H1 (cell line): ENCODE measurements around the gene ZNF25. TPM values are rescaled to one million over a fixed set of nuclear protein-coding genes. Genes with fewer than 3 reads are reported as not detected.

ENCODE experiments used
- CTCF ChIA-PET: fragments of 300-600 bp; sonication (Branson Sonifier 250); formaldehyde crosslinking; loops from one replicate; lab custom pipeline; 2021; ENCODE audit not compliant: partially characterized antibody; lab: Charles Lee
- POLR2A ChIA-PET: fragments of 300-600 bp; sonication (Branson Sonifier 250); formaldehyde crosslinking; loops from one replicate; lab custom pipeline; 2021; ENCODE audit warnings: inconsistent platforms; ENCODE audit not compliant: partially characterized antibody; lab: Charles Lee
- DNase-seq, 2 experiments: peaks; one replicate each; pipeline versions ENCODE4 v3.0.0 to v3.0.0-alpha.2; 2010 to 2022; ENCODE audit warnings: low spot score in 2 of 2, low read depth in 1 of 2, mixed read lengths in 1 of 2
- FAIRE-seq: peaks from 2 replicates; lab custom pipeline; 2011; peaks lifted over from hg19 to GRCh38; lab: Jason Lieb, UNC
- H2AFZ ChIP-seq: 2 replicates; pipeline ENCODE4 v1.8.1; 2012; ENCODE audit warnings: low read length, inconsistent platforms
- H2AK5ac ChIP-seq: 2 replicates; pipeline ENCODE4 v1.6.1; 2013; ENCODE audit warnings: low read depth, low read length
- H2BK120ac ChIP-seq: replicated peaks from 2 replicates; pipeline ENCODE3; 2013; ENCODE audit warnings: low read depth, low read length, inconsistent platforms
- H2BK12ac ChIP-seq: 2 replicates; pipeline ENCODE4 v1.6.1; 2013; ENCODE audit warnings: low read depth, low read length
- H2BK15ac ChIP-seq: 2 replicates; pipeline ENCODE4 v1.6.1; 2013; ENCODE audit warnings: low read length
- H2BK20ac ChIP-seq: 2 replicates; pipeline ENCODE4 v1.6.1; 2013; ENCODE audit warnings: low read length
- H2BK5ac ChIP-seq: 2 replicates; pipeline ENCODE4 v1.6.1; 2013; ENCODE audit warnings: low read depth, low read length
- H3K14ac ChIP-seq: 2 replicates; pipeline ENCODE4 v1.6.1; 2013; ENCODE audit warnings: inconsistent platforms; ENCODE audit not compliant: insufficient read length
- H3K18ac ChIP-seq: 2 replicates; pipeline ENCODE4 v1.6.1; 2013; ENCODE audit warnings: low read length; ENCODE audit errors: extremely low read depth
- H3K23ac ChIP-seq: 2 replicates; pipeline ENCODE4 v1.6.1; 2013; ENCODE audit warnings: inconsistent platforms; ENCODE audit not compliant: insufficient read length
- H3K23me2 ChIP-seq: 2 replicates; pipeline ENCODE4 v1.6.1; 2013; ENCODE audit warnings: low read depth, low read length
- H3K27ac ChIP-seq: 2 replicates; pipeline ENCODE4 v1.6.1; 2011; ENCODE audit warnings: low read depth, low read length, inconsistent platforms
- H3K27me3 ChIP-seq, 4 experiments: replicated peaks in 1 of 4; 1 replicate in 1 of 4; 2 replicates in 3 of 4; pipeline versions ENCODE4 v1.6.1 to v1.8.1; 2011 to 2013; ENCODE audit warnings: low read length in 3 of 4, mild to moderate bottlenecking in 3 of 4, inconsistent platforms in 2 of 4, mixed read lengths in 2 of 4, moderate library complexity in 1 of 4; ENCODE audit not compliant: control insufficient read depth in 3 of 4, insufficient read depth in 3 of 4; ENCODE audit errors: extremely low read depth in 1 of 4
- H3K36me3 ChIP-seq, 4 experiments: 2 replicates each; pipeline versions ENCODE4 v1.6.1 to v1.8.1; 2011 to 2013; ENCODE audit warnings: mild to moderate bottlenecking in 4 of 4, low read length in 3 of 4, moderate library complexity in 2 of 4, control low read depth in 1 of 4, inconsistent platforms in 1 of 4; ENCODE audit not compliant: insufficient read depth in 4 of 4, control insufficient read depth in 2 of 4
- H3K4ac ChIP-seq: replicated peaks from 2 replicates; pipeline ENCODE3; 2013; ENCODE audit warnings: low read length, low read depth, mixed read lengths, inconsistent platforms; ENCODE audit not compliant: insufficient read length
- H3K4me1 ChIP-seq, 4 experiments: replicated peaks in 1 of 4; 1 replicate in 1 of 4; 2 replicates in 3 of 4; pipeline versions ENCODE4 v1.6.1 to v1.8.1; 2011 to 2013; ENCODE audit warnings: low read length in 3 of 4, inconsistent platforms in 2 of 4, mixed read lengths in 1 of 4; ENCODE audit not compliant: insufficient read depth in 4 of 4, control insufficient read depth in 3 of 4
- H3K4me2 ChIP-seq, 2 experiments: 2 replicates each; pipeline versions ENCODE4 v1.6.1 to v1.8.1; 2011 to 2013; ENCODE audit warnings: low read depth in 2 of 2, low read length in 2 of 2, control low read depth in 1 of 2, inconsistent platforms in 1 of 2, mild to moderate bottlenecking in 1 of 2; ENCODE audit not compliant: insufficient read depth in 1 of 2
- H3K4me3 ChIP-seq, 4 experiments: fragments of 200-600, 300-600 bp in 1 of 4; sonication (generic), shearing (Covaris generic), sonication (Bioruptor Twin) in 1 of 4; 2 replicates each; pipeline versions ENCODE4 v1.5.1 to v1.8.1; 2011 to 2016; ENCODE audit warnings: low read length in 4 of 4, low read depth in 3 of 4, control low read depth in 2 of 4, inconsistent platforms in 2 of 4, mild to moderate bottlenecking in 2 of 4, mixed read lengths in 1 of 4, moderate library complexity in 1 of 4; ENCODE audit not compliant: insufficient read depth in 2 of 4; ENCODE audit errors: extremely low read depth in 1 of 4
- H3K56ac ChIP-seq: replicated peaks from 2 replicates; pipeline ENCODE3; 2013; ENCODE audit warnings: low read depth, mild to moderate bottlenecking, mixed read lengths, low read length, inconsistent platforms; ENCODE audit not compliant: insufficient read length
- H3K79me1 ChIP-seq: 2 replicates; pipeline ENCODE4 v1.6.1; 2013; ENCODE audit warnings: low read depth, low read length, control low read depth
- H3K79me2 ChIP-seq, 2 experiments: 2 replicates each; pipeline versions ENCODE4 v1.6.1 to v1.8.1; 2012 to 2013; ENCODE audit warnings: low read length in 2 of 2, mild to moderate bottlenecking in 2 of 2, inconsistent platforms in 1 of 2; ENCODE audit not compliant: insufficient read depth in 2 of 2, control insufficient read depth in 1 of 2
- H3K9ac ChIP-seq, 4 experiments: replicated peaks in 1 of 4; 1 replicate in 1 of 4; 2 replicates in 3 of 4; pipeline versions ENCODE4 v1.6.1 to v1.8.1; 2011 to 2013; ENCODE audit warnings: low read depth in 3 of 4, low read length in 3 of 4, control low read depth in 2 of 4, mild to moderate bottlenecking in 2 of 4, moderate library complexity in 2 of 4, inconsistent platforms in 1 of 4; ENCODE audit errors: extremely low read depth in 1 of 4
- H3K9me3 ChIP-seq, 2 experiments: 2 replicates each; pipeline versions ENCODE4 v1.6.1 to v1.8.1; 2012 to 2013; ENCODE audit warnings: mild to moderate bottlenecking in 2 of 2, moderate library complexity in 2 of 2, control low read depth in 1 of 2, inconsistent platforms in 1 of 2, low read depth in 1 of 2, low read length in 1 of 2, mixed read lengths in 1 of 2; ENCODE audit not compliant: insufficient read depth in 2 of 2
- H4K20me1 ChIP-seq, 2 experiments: replicated peaks in 1 of 2; 2 replicates each; pipeline versions ENCODE3 to v1.8.1; 2011 to 2013; ENCODE audit warnings: inconsistent platforms in 2 of 2, low read length in 2 of 2, mild to moderate bottlenecking in 1 of 2; ENCODE audit not compliant: insufficient read depth in 2 of 2, control insufficient read depth in 1 of 2
- H4K5ac ChIP-seq: 2 replicates; pipeline ENCODE4 v1.6.1; 2013; ENCODE audit warnings: low read length, low read depth, mixed read lengths, inconsistent platforms; ENCODE audit not compliant: insufficient read length
- H4K8ac ChIP-seq: 2 replicates; pipeline ENCODE4 v1.8.0; 2013; ENCODE audit warnings: mild to moderate bottlenecking, moderate library complexity, low read length, inconsistent platforms; ENCODE audit not compliant: insufficient read depth; ENCODE audit errors: extremely low read depth
- H4K91ac ChIP-seq: replicated peaks from 2 replicates; pipeline ENCODE3; 2013; ENCODE audit warnings: low read length, mixed read lengths, inconsistent platforms; ENCODE audit not compliant: insufficient read length
- ASH2L ChIP-seq: fragments of 200-600, 300-600 bp; sonication (generic); IDR thresholded peaks from one replicate; pipeline ENCODE4 v1.7.1; 2017; ENCODE audit warnings: low read length
- CREB1 ChIP-seq: IDR thresholded peaks from 2 replicates; pipeline ENCODE4 v1.6.1; 2012; ENCODE audit warnings: inconsistent platforms
- EP300 ChIP-seq, 2 experiments: IDR thresholded peaks; 1 replicate in 1 of 2; 2 replicates in 1 of 2; pipeline ENCODE4 v1.6.1; 2011 to 2012; ENCODE audit warnings: low read depth in 2 of 2, low read length in 2 of 2, mild to moderate bottlenecking in 2 of 2, borderline replicate concordance in 1 of 2, inconsistent platforms in 1 of 2, moderate library complexity in 1 of 2
- GTF2F1 ChIP-seq: IDR thresholded peaks from 2 replicates; pipeline ENCODE4 v1.6.1; 2012; ENCODE audit warnings: low read depth, low read length, improper control_type of control experiment, borderline replicate concordance
- KDM4A ChIP-seq: IDR thresholded peaks from one replicate; pipeline ENCODE4 v1.7.1; 2012; ENCODE audit warnings: low read depth, mild to moderate bottlenecking, moderate library complexity, low read length, inconsistent platforms; ENCODE audit not compliant: severe bottlenecking
- MAFK ChIP-seq: IDR thresholded peaks from 2 replicates; pipeline ENCODE4 v1.6.1; 2012; ENCODE audit warnings: low read depth, mild to moderate bottlenecking, improper control_type of control experiment, low read length
- MAX ChIP-seq: IDR thresholded peaks from 2 replicates; pipeline ENCODE4 v1.6.1; 2012; ENCODE audit warnings: inconsistent platforms
- SP2 ChIP-seq: IDR thresholded peaks from 2 replicates; pipeline ENCODE4 v1.6.1; 2012; ENCODE audit warnings: mild to moderate bottlenecking, low read length, inconsistent platforms
- SRF ChIP-seq: IDR thresholded peaks from 2 replicates; pipeline ENCODE4 v1.6.1; 2011; ENCODE audit warnings: mild to moderate bottlenecking, low read depth, low read length, moderate library complexity
- TAF1 ChIP-seq: IDR thresholded peaks from 2 replicates; pipeline ENCODE4 v1.6.1; 2011; ENCODE audit warnings: mild to moderate bottlenecking, low read depth, low read length
- WGBS, 2 experiments: shearing (Covaris generic) in 1 of 2; methylation state at CpG; one replicate each; pipeline versions ENCODE4 v1.1.6 to v1.1.7; 2013 to 2015; ENCODE audit warnings: low lambda C conversion rate in 2 of 2, mixed read lengths in 2 of 2, inconsistent platforms in 1 of 2, low coverage in 1 of 2, missing lambda C conversion rate in 1 of 2; ENCODE audit not compliant: insufficient replicate concordance in 2 of 2, insufficient coverage in 1 of 2, insufficient read length in 1 of 2; ENCODE audit errors: extremely low coverage in 1 of 2, missing lambda C conversion rate in 1 of 2; 5-methylcytosine and 5-hydroxymethylcytosine counted together
- polyA plus RNA-seq, 7 experiments: library from polyadenylated mRNA; depleted of rRNA in 3 of 7; stranded (reverse) in 5 of 7; unstranded in 2 of 7; fragments of >200 nt in 5 of 7; fragments of 200-250 nt in 2 of 7; gene quantifications; 1 replicate in 5 of 7; 2 replicates in 1 of 7; 4 replicates in 1 of 7; pipeline versions ENCODE4 v1.2.1 to v1.2.3, GENCODE V29; 2011 to 2013; ENCODE audit warnings: missing spikeins in 2 of 7, mixed read lengths in 2 of 7
- total RNA-seq: library from RNA; stranded (reverse); fragmentation: NEBNext Ultra II Directional; extraction: Animal tissue kit (Norgen Biotek cat#: 25700); gene quantifications from 2 replicates; pipeline ENCODE4 v1.2.1, GENCODE V29; 2021

Gene ZNF25
- total and polyA plus RNA-seq, 2 of the 8 experiments (the other 6 are each of a cell fraction or from before 2014, with no cell fraction given) = 0.17 to 1.3 TPM

GRCh38 chr10:37960591-37961137 lies 15.8 kb downstream of the ZNF25 start:
- Histone ChIP-seq H4K8ac (no peak overlapping the region), H3K79me1 (no peaks in the 10 kb centered on the region), H3K4ac (no peak overlapping the region), H2BK20ac (no peak overlapping the region), H2BK12ac (no peak overlapping the region), H3K4me3 (no peak overlapping the region), H3K23me2 (no peaks in the 10 kb centered on the region), H2AFZ (no peak overlapping the region), H3K18ac (no peak overlapping the region), H2AK5ac (no peak overlapping the region), H4K20me1 (no peaks in the 10 kb centered on the region), H3K79me2 (no peaks in the 10 kb centered on the region), H3K9me3 (peaks cover 52 to 75% of the 10 kb centered on the region in 2 experiments), H3K56ac (no peak overlapping the region), H3K27me3 (no peaks in the 10 kb centered on the region), H3K4me1 (no peaks in the 10 kb centered on the region), H3K27ac (no peak overlapping the region), H2BK120ac (no peak overlapping the region), H3K9ac (no peak overlapping the region), H4K91ac (no peak overlapping the region), H4K5ac (no peak overlapping the region), H3K36me3 (no peaks in the 10 kb centered on the region), H3K14ac (no peak overlapping the region), H2BK15ac (no peak overlapping the region), H3K4me2 (no peak overlapping the region), H3K23ac (no peak overlapping the region), H2BK5ac (no peak overlapping the region)
- ChIA-PET POLR2A (no interaction called here), CTCF (interaction anchor here (1.0 kb wide), 1 partner anchor 15 kb away, joined by 3 read pairs; no protein-coding TSS in a partner anchor)
- DNase-seq = no peak
- no peak for FAIRE-seq
- 78% methylated on average over 1 of the region's 2 CpGs; no CpG with 5 or more reads in 1 of the 2 experiments for WGBS, 2 experiments
- TF ChIP-seq KDM4A (no peak), EP300 (IDR thresholded peaks at IDR 0.05; ENCODE audit: borderline replicate concordance in 1 of 2, low read depth in 2 of 2, low read length in 2 of 2) (no peak), ASH2L (no peak), GTF2F1 (no peak), MAFK (no peak), SRF (no peak), MAX (no peak), TAF1 (no peak), CREB1 (no peak), SP2 (no peak)
